GM23338 (cell line): ENCODE data around the gene TGFBRAP1.

Experiments used
- CREB1 ChIP-seq: fragments of 250-450 bp; sonication (Bioruptor Pico); IDR thresholded peaks from 2 replicates; pipeline ENCODE4 v1.5.0; 2020; ENCODE audit warnings: low read depth, mild to moderate bottlenecking, moderate library complexity
- CTCF ChIP-seq, 2 experiments: fragments of 200-600 bp in 1 of 2; sonication (generic) in 1 of 2; conservative IDR thresholded peaks; 2 replicates each; pipeline versions ENCODE4 v1.5.1 to v1.6.1; 2016 to 2017; ENCODE audit warnings: antibody characterized with exemption in 2 of 2, low read depth in 2 of 2, mild to moderate bottlenecking in 2 of 2, moderate library complexity in 1 of 2
- ETS1 ChIP-seq: IDR thresholded peaks from 2 replicates; pipeline ENCODE4 v1.6.1; 2016; ENCODE audit warnings: antibody characterized with exemption
- EZH2 ChIP-seq: fragments of 200-600 bp; sonication (generic); IDR thresholded peaks from one replicate; pipeline ENCODE4 v1.8.0; 2017; ENCODE audit warnings: antibody characterized with exemption, mild to moderate bottlenecking, low read depth; ENCODE audit not compliant: unreplicated experiment
- EZH2phosphoT487 ChIP-seq: fragments of 200-600 bp; sonication (generic); IDR thresholded peaks from one replicate; pipeline ENCODE4 v1.8.1; 2018; ENCODE audit warnings: antibody characterized with exemption; ENCODE audit not compliant: unreplicated experiment
- JUNB ChIP-seq: IDR thresholded peaks from one replicate; pipeline ENCODE4 v1.6.1; 2016; ENCODE audit warnings: antibody characterized with exemption; ENCODE audit not compliant: unreplicated experiment
- NANOG ChIP-seq: IDR thresholded peaks from 2 replicates; pipeline ENCODE4 v1.6.1; 2016; ENCODE audit warnings: antibody characterized with exemption, borderline replicate concordance
- POLR2AphosphoS5 ChIP-seq: IDR thresholded peaks from 2 replicates; pipeline ENCODE4 v1.6.1; 2016; ENCODE audit warnings: antibody characterized with exemption, low read depth
- REST ChIP-seq: IDR thresholded peaks from one replicate; pipeline ENCODE4 v1.6.1; 2018; ENCODE audit warnings: antibody characterized with exemption; ENCODE audit not compliant: unreplicated experiment
- STAT1 ChIP-seq: IDR thresholded peaks from one replicate; pipeline ENCODE4 v1.6.1; 2016; ENCODE audit warnings: antibody characterized with exemption; ENCODE audit not compliant: unreplicated experiment
- ZNF114 ChIP-seq: fragments of 250-450 bp; sonication (Bioruptor Pico); IDR thresholded peaks from 2 replicates; pipeline ENCODE4 v1.5.0; 2020; ENCODE audit warnings: mild to moderate bottlenecking, moderate library complexity
- ZNF331 ChIP-seq: fragments of 250-450 bp; sonication (Bioruptor Pico); IDR thresholded peaks from 2 replicates; pipeline ENCODE4 v1.5.0; 2020; ENCODE audit warnings: low read depth, mild to moderate bottlenecking, moderate library complexity

- TF ChIP-seq CTCF (conservative IDR thresholded peaks at IDR 0.05; ENCODE audit: low read depth in 2 of 2) (no peak), REST (no peak), POLR2AphosphoS5 (peak; percentile 40; the same call in 1 of the 2 replicates), ETS1 (no peak), ZNF114 (CRISPR knock-in tag) (no peak), EZH2phosphoT487 (no peak), EZH2 (peak; percentile 21), ZNF331 (CRISPR knock-in tag) (no peak), JUNB (no peak), CREB1 (CRISPR knock-in tag) (no peak), STAT1 (no peak), NANOG (no peak)
Measured at GRCh38 chr2:105329561-105330495, at the start of gene TGFBRAP1.
